GM12878 (cell line): ENCODE measurements around the gene C1QC. TPM values are rescaled to one million over a fixed set of nuclear protein-coding genes. Genes with fewer than 3 reads are reported as not detected.

ENCODE experiments used
- ATAC-seq: fragments of 200-7000 bp; cut with Tn5 transposase; 3 replicates; pipeline ENCODE4 v1.9.1; 2020; ENCODE audit warnings: mild to moderate bottlenecking, moderate library complexity
- BruUV-seq: library from RNA; stranded (reverse); fragments of 400-500 nt; replicated peaks from 2 replicates; lab custom pipeline; 2021; lab: Mats Ljungman, UMichigan
- CTCF ChIA-PET: fragments of 300-600 bp; sonication (Branson Sonifier 250); formaldehyde crosslinking; extraction: SDS; loops from one replicate; lab custom pipeline; 2021; ENCODE audit warnings: inconsistent platforms; lab: Yijun Ruan, JAX
- POLR2A ChIA-PET: fragments of 350-600 bp; formaldehyde crosslinking; extraction: SDS; loops from one replicate; lab custom pipeline; 2021; ENCODE audit warnings: inconsistent platforms; lab: Charles Lee
- RAD21 ChIA-PET: fragments of 300-600 bp; sonication (Branson Sonifier 250); formaldehyde crosslinking; loops from one replicate; lab custom pipeline; 2023; ENCODE audit warnings: antibody characterized with exemption; ENCODE audit not compliant: unreplicated experiment; lab: Charles Lee
- SMC1A ChIA-PET: fragments of 300-600 bp; sonication (Branson Sonifier 250); formaldehyde crosslinking; loops from one replicate; lab custom pipeline; 2023; ENCODE audit not compliant: unreplicated experiment, uncharacterized antibody; lab: Charles Lee
- DNase-seq: peaks from one replicate; pipeline ENCODE4 v3.0.0-alpha.2; 2011; ENCODE audit warnings: low read depth, low spot score
- FAIRE-seq: peaks from 3 replicates; lab custom pipeline; 2011; peaks lifted over from hg19 to GRCh38; lab: Jason Lieb, UNC
- H2AFZ ChIP-seq: 2 replicates; pipeline ENCODE4 v1.6.0; 2011; ENCODE audit warnings: low read depth, low read length, control low read depth; ENCODE audit not compliant: control insufficient read depth
- H3K27ac ChIP-seq: 2 replicates; pipeline ENCODE4 v1.5.1; 2011; ENCODE audit warnings: control low read depth; ENCODE audit not compliant: control insufficient read depth, insufficient read depth
- H3K27me3 ChIP-seq, 2 experiments: replicated peaks in 1 of 2; 2 replicates each; pipeline versions ENCODE4 v1.6.0 to v1.6.1; 2011; ENCODE audit warnings: low read length in 1 of 2; ENCODE audit not compliant: control insufficient read depth in 2 of 2, insufficient read depth in 2 of 2
- H3K36me3 ChIP-seq, 2 experiments: 2 replicates each; pipeline ENCODE4 v1.5.1; 2011; ENCODE audit warnings: low read length in 1 of 2; ENCODE audit not compliant: control insufficient read depth in 2 of 2, insufficient read depth in 2 of 2
- H3K4me1 ChIP-seq: 2 replicates; pipeline ENCODE4 v1.6.1; 2011; ENCODE audit warnings: mild to moderate bottlenecking, low read length, moderate library complexity, mixed read lengths; ENCODE audit not compliant: control insufficient read depth, insufficient read depth
- H3K4me2 ChIP-seq: 2 replicates; pipeline ENCODE4 v1.6.0; 2011; ENCODE audit warnings: control low read depth; ENCODE audit not compliant: control insufficient read depth, insufficient read depth
- H3K4me3 ChIP-seq: fragments of 200-600 bp; sonication (generic); 2 replicates; pipeline ENCODE4 v1.5.1; 2016
- H3K79me2 ChIP-seq: 2 replicates; pipeline ENCODE4 v1.6.0; 2011; ENCODE audit warnings: low read length; ENCODE audit not compliant: control insufficient read depth, insufficient read depth
- H3K9ac ChIP-seq: 2 replicates; pipeline ENCODE4 v1.8.0; 2011; ENCODE audit warnings: low read length, control low read depth, mixed read lengths; ENCODE audit not compliant: control insufficient read depth, insufficient read depth
- H3K9me3 ChIP-seq: replicated peaks from 3 replicates; pipeline ENCODE4 v1.5.1; 2011; ENCODE audit warnings: mild to moderate bottlenecking, low read length; ENCODE audit not compliant: control insufficient read depth, insufficient read depth
- H4K20me1 ChIP-seq: 2 replicates; pipeline ENCODE4 v1.6.0; 2011; ENCODE audit not compliant: control insufficient read depth, insufficient read depth
- BACH1 ChIP-seq: fragments of 450-650 bp; IDR thresholded peaks from 2 replicates; pipeline ENCODE4 v1.6.1; 2017; ENCODE audit warnings: mild to moderate bottlenecking, borderline replicate concordance
- BCL11A ChIP-seq: IDR thresholded peaks from 2 replicates; pipeline ENCODE4 v1.6.1; 2011; ENCODE audit warnings: low read depth, low read length
- BHLHE40 ChIP-seq, 2 experiments: fragments of 450-650 bp in 1 of 2; IDR thresholded peaks; 2 replicates each; pipeline ENCODE4 v1.6.1; 2011 to 2017; ENCODE audit warnings: low read depth in 2 of 2, borderline replicate concordance in 1 of 2, improper control_type of control experiment in 1 of 2, low read length in 1 of 2, mild to moderate bottlenecking in 1 of 2
- E2F8 ChIP-seq: fragments of 450-650 bp; IDR thresholded peaks from 2 replicates; pipeline ENCODE4 v1.6.1; 2018; ENCODE audit warnings: mild to moderate bottlenecking, low read depth, moderate library complexity; ENCODE audit not compliant: partially characterized antibody
- NR2F1 ChIP-seq: fragments of 450-650 bp; conservative IDR thresholded peaks from 2 replicates; pipeline ENCODE4 v1.6.1; 2017; ENCODE audit warnings: mild to moderate bottlenecking
- POLR2AphosphoS2 ChIP-seq: IDR thresholded peaks from 2 replicates; pipeline ENCODE4 v1.6.1; 2011; ENCODE audit warnings: low read depth, mild to moderate bottlenecking, low read length, improper control_type of control experiment, moderate library complexity
- USF2 ChIP-seq: IDR thresholded peaks from 2 replicates; pipeline ENCODE4 v1.6.1; 2011; ENCODE audit warnings: low read depth, low read length, improper control_type of control experiment, borderline replicate concordance
- WGBS: methylation state at CpG from one replicate; pipeline ENCODE4 v1.1.6; 2016; ENCODE audit warnings: low lambda C conversion rate; ENCODE audit not compliant: insufficient replicate concordance, insufficient coverage; ENCODE audit errors: missing lambda C conversion rate; 5-methylcytosine and 5-hydroxymethylcytosine counted together
- in situ Hi-C: fragments of 300-500 bp; cut with MboI; formaldehyde crosslinking; loops from 9 replicates; pipeline ENCODE4 v1.14.3; 2018; ENCODE audit warnings: mixed read lengths
- intact Hi-C: fragments of 100-400 bp; cut with micrococcal nuclease; formaldehyde crosslinking; loops from one replicate; pipeline ENCODE4 v1.14.2; 2022; ENCODE audit not compliant: unreplicated experiment
- polyA plus RNA-seq, 11 experiments: library from polyadenylated mRNA; depleted of rRNA in 4 of 11; unstranded in 6 of 11; stranded (reverse) in 5 of 11; fragments of >200 nt; fragmentation: Nextera tagmentation in 4 of 11; fragmentation: Illumina TruSeq in 1 of 11; extraction: Ambion mirVana in 4 of 11; extraction: Trizol in 1 of 11; gene quantifications; 1 replicate in 1 of 11; 2 replicates in 10 of 11; pipeline versions ENCODE4 v1.2.1 to v1.2.3, GENCODE V29; 2011 to 2016; ENCODE audit warnings: inconsistent platforms in 2 of 11, missing spikeins in 2 of 11, low read depth in 1 of 11
- total RNA-seq, 4 experiments: library from RNA; depleted of rRNA in 3 of 4; stranded (reverse); fragments of >200 nt in 3 of 4; fragmentation: Illumina TruSeq in 1 of 4; extraction: Trizol in 1 of 4; gene quantifications; 2 replicates each; pipeline versions ENCODE4 v1.2.1 to v1.2.3, GENCODE V29; 2013 to 2021

The C1QC gene
- total and polyA plus RNA-seq, 10 of the 15 experiments (the other 5 are each of a cell fraction or from before 2014, with no cell fraction given): 0.74 TPM; not detected in 9

GRCh38 chr1:22601610-22602009, 41.8 kb upstream of the C1QC start:
- CTCF ChIA-PET: no interaction called here
- no peak overlapping the region for H3K9ac ChIP-seq
- WGBS: 59% methylated on average over 12 of the region's 12 CpGs
- ATAC-seq (no peak), FAIRE-seq (no peak), DNase-seq (no peak)
- TF ChIP-seq BCL11A (no peak), POLR2AphosphoS2 (no peak)
- H3K4me2 ChIP-seq: no peak overlapping the region
- no peaks in the 10 kb centered on the region for H3K79me2 ChIP-seq
- no peak overlapping the region for H3K27ac ChIP-seq
- RAD21 ChIA-PET: no interaction called here
- POLR2A ChIA-PET: no interaction called here
- intact Hi-C loops: no loop called here
- BruUV-seq: no TSS peak
- no peak overlapping the region for H3K4me3 ChIP-seq
- in situ Hi-C loops: no loop called here
- H3K9me3 ChIP-seq: no peaks in the 10 kb centered on the region
- no peaks in the 10 kb centered on the region for H3K36me3 ChIP-seq
- H4K20me1 ChIP-seq: no peaks in the 10 kb centered on the region
- H2AFZ ChIP-seq: no peak overlapping the region
- SMC1A ChIA-PET: no interaction called here
- H3K4me1 ChIP-seq: no peaks in the 10 kb centered on the region
- no peaks in the 10 kb centered on the region; a peak in 2 of 4 replicates for H3K27me3 ChIP-seq

GRCh38 chr1:22602060-22602740, 41.2 kb upstream of the C1QC start:
- H3K4me2 ChIP-seq: no peak overlapping the region
- ChIA-PET POLR2A (no interaction called here), RAD21 (no interaction called here), SMC1A (no interaction called here), CTCF (no interaction called here)
- FAIRE-seq (no peak), DNase-seq (no peak), ATAC-seq (no peak)
- intact Hi-C loops (no loop called here), in situ Hi-C loops (no loop called here)
- H3K27ac ChIP-seq: no peak overlapping the region
- no peak overlapping the region for H3K4me3 ChIP-seq
- WGBS: 29% methylated on average over 18 of the region's 18 CpGs
- no peaks in the 10 kb centered on the region for H3K36me3 ChIP-seq
- no peak for TF ChIP-seq BACH1
- no peak for TF ChIP-seq USF2
- no peak for TF ChIP-seq NR2F1
- TF ChIP-seq BHLHE40 (IDR thresholded peaks at IDR 0.05; ENCODE audit: borderline replicate concordance in 1 of 2, low read depth in 2 of 2, low read length in 1 of 2): no peak
- no peak for TF ChIP-seq E2F8
- no peak overlapping the region for H3K9ac ChIP-seq
- no peaks in the 10 kb centered on the region for H3K9me3 ChIP-seq
- H3K79me2 ChIP-seq: no peaks in the 10 kb centered on the region
- no TSS peak for BruUV-seq
- no peaks in the 10 kb centered on the region for H4K20me1 ChIP-seq
- H2AFZ ChIP-seq: no peak overlapping the region
- no peaks in the 10 kb centered on the region for H3K4me1 ChIP-seq
- H3K27me3 ChIP-seq: no peaks in the 10 kb centered on the region; a peak in 2 of 4 replicates
